PFSK-1 (cell line): ENCODE data around the gene FARP2.

Source experiments
- FOXP2 ChIP-seq: optimal IDR thresholded peaks from 2 replicates; pipeline ENCODE3; 2011; ENCODE audit warnings: borderline replicate concordance, control low read depth, inconsistent platforms; ENCODE audit not compliant: insufficient read depth; ENCODE audit errors: extremely low read length, extremely low read depth
- POLR2AphosphoS5 ChIP-seq: IDR thresholded peaks from 2 replicates; pipeline ENCODE4 v1.6.1; 2012; ENCODE audit warnings: low read depth, mild to moderate bottlenecking, control low read depth, low read length, moderate library complexity
- SIN3A ChIP-seq: IDR thresholded peaks from 2 replicates; pipeline ENCODE4 v1.6.1; 2012; ENCODE audit warnings: mild to moderate bottlenecking, low read length, moderate library complexity, borderline replicate concordance; ENCODE audit not compliant: insufficient read depth
- TAF1 ChIP-seq: IDR thresholded peaks from 2 replicates; pipeline ENCODE4 v1.6.1; 2012; ENCODE audit warnings: low read length, control low read depth, borderline replicate concordance; ENCODE audit not compliant: insufficient read depth
- TF ChIP-seq, protein P1 (sequence below), 2 experiments: IDR thresholded peaks; 2 replicates each; pipeline versions ENCODE4 v1.6.1 to v1.8.0; 2011 to 2012; ENCODE audit warnings: low read depth in 2 of 2, low read length in 2 of 2, control low read depth in 1 of 2, inconsistent platforms in 1 of 2, mild to moderate bottlenecking in 1 of 2, moderate library complexity in 1 of 2; ENCODE audit not compliant: insufficient read depth in 1 of 2

FARP2 gene

DNA sequence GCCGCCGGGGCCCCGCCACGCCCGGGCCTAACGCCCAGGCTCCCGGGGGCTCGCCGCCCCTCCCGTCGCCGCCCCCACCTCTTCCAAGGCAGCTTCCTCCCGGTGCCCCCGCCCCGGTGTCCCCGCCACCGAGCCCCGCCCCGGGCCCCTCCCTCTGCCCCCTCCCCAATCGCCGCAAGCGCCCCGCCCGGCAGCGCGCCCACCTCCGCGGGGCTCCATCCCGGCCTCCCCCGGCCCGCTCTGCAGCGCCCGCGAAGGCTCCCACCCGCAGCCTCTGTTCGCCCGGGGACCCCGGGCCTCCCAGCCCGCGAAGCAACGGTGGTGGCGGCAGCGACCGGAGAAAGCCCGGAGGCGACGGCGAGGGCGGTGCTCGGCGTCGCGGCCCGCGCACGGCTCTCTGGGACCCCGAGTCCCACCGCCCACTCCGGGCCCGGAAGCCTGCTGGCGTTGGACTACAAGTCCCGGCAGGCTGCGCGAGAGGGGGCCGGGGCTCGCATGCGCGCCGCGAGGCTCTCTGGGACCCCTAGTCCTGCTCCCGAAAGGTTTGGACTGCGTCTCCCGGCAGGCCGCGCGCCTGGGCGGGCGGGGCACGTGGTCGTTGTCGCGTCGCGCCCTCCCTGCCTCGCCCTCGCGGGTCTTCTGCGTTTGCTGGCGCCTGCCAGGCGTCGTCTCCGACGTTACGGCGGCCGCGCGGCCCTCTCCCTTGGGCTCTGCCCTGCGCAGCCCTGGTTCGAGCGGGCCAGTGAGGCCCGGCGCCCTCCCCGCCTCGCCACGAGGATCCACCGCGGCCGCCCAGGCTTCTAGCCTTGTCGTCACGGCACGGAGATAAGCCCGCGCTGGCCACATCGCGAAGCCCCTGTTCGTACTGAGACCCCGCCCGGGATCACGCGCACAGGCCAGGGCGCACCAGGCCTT is 152.4 kb downstream of the FARP2 start, which contains the start of gene STK25:
TSS of gene STK25 (minus strand) at position 345 of the 915 bp plus-strand sequence. CDS start 549 bp downstream, outside the sequence.
- TF ChIP-seq POLR2AphosphoS5 (peak; percentile 50), FOXP2 (no peak)

DNA sequence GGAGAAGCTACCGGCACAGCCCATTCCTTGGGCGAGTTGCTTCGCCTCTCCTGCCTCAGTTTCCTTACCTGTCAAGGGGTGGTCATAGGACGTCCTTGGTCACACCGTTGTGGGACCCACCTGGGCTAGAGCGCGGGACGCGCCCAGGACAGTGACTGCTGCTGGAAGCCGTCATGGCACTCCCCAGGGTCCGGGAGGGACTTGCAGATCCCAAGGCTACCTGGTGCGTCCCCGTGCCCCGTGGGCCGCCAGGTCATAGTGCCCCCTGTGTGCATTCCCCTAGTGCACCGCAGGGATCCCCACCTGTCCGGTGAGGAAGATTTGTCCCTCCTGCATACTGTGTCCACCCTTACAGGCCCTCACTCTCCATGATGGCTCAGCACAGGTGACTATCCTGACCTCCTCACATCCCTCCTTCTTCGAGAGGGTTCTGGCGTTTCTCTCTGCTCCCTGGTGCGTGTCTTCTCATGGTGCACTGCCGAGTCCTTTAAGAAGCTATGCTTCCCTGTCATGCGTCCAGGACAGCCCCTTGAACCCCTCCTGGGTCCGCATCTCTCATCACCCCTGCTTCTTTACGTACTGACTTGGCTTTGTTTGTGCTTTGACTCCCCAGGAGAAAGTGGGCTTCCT is 153.2 kb downstream of the FARP2 start:
- TF ChIP-seq FOXP2 (no peak), TAF1 (no peak), POLR2AphosphoS5 (no peak), SIN3A (no peak)
- TF ChIP-seq, protein P1, sequence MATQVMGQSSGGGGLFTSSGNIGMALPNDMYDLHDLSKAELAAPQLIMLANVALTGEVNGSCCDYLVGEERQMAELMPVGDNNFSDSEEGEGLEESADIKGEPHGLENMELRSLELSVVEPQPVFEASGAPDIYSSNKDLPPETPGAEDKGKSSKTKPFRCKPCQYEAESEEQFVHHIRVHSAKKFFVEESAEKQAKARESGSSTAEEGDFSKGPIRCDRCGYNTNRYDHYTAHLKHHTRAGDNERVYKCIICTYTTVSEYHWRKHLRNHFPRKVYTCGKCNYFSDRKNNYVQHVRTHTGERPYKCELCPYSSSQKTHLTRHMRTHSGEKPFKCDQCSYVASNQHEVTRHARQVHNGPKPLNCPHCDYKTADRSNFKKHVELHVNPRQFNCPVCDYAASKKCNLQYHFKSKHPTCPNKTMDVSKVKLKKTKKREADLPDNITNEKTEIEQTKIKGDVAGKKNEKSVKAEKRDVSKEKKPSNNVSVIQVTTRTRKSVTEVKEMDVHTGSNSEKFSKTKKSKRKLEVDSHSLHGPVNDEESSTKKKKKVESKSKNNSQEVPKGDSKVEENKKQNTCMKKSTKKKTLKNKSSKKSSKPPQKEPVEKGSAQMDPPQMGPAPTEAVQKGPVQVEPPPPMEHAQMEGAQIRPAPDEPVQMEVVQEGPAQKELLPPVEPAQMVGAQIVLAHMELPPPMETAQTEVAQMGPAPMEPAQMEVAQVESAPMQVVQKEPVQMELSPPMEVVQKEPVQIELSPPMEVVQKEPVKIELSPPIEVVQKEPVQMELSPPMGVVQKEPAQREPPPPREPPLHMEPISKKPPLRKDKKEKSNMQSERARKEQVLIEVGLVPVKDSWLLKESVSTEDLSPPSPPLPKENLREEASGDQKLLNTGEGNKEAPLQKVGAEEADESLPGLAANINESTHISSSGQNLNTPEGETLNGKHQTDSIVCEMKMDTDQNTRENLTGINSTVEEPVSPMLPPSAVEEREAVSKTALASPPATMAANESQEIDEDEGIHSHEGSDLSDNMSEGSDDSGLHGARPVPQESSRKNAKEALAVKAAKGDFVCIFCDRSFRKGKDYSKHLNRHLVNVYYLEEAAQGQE (IDR thresholded peaks at IDR 0.05; ENCODE audit: insufficient read depth in 1 of 2, low read depth in 2 of 2, low read length in 2 of 2), result no peak

DNA sequence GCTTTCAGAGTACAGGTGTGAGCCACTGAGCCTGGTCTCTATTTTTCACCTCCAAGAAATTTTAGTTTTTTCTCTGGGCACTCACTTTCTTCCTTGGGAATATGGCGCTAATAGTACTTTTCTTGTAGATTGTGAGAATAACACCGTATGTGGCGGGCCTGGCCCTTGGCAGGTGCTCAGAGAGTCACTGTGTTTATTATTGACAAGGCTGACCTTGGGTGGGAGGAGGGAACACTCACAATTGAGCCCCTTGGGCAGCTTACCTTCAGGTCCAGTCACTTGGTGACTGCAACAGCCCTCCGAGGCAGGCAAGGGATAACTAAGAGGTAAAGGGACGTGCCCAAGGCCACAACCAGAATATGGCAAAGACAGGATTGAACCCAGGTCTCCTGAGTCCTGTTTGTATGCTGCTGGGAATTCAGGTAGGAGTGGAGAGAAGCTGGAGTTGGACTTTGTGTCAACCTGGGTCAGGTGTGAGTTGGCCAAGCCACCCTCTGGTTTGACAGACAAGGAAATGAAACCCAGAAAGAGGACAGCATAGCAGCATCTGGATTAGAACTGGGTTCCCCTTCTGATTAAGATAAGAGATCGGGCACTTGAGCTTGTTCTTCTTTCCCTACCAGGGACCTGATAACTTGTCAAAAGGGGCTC is 155.1 kb downstream of the FARP2 start:
- TF ChIP-seq SIN3A (no peak), TAF1 (no peak), FOXP2 (no peak), POLR2AphosphoS5 (no peak)
- TF ChIP-seq, protein P1 (IDR thresholded peaks at IDR 0.05; ENCODE audit: insufficient read depth in 1 of 2, low read depth in 2 of 2, low read length in 2 of 2), result no peak

DNA sequence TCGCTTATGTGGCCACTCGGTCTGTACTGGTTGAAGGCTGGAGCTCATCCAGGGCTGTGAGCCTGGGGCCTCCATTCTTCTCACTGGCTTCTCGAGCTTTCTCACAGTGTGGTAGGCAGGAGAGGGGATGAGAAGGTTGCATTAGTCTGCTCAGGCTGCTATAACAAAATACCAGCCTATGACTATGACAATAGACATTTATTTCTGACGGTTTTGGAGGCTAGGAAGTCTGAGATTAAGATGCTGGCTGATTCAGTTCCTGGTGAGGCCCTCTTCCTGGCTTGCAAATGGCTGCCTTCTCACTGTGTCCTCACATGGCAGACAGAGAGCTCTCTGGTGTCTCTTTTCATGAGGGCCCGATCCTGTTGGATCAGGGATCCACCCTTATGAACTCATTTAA is 158.5 kb downstream of the FARP2 start:
- TF ChIP-seq TAF1 (no peak), SIN3A (no peak), FOXP2 (no peak), POLR2AphosphoS5 (no peak)
- TF ChIP-seq, protein P1 (IDR thresholded peaks at IDR 0.05; ENCODE audit: insufficient read depth in 1 of 2, low read depth in 2 of 2, low read length in 2 of 2), result no peak

DNA sequence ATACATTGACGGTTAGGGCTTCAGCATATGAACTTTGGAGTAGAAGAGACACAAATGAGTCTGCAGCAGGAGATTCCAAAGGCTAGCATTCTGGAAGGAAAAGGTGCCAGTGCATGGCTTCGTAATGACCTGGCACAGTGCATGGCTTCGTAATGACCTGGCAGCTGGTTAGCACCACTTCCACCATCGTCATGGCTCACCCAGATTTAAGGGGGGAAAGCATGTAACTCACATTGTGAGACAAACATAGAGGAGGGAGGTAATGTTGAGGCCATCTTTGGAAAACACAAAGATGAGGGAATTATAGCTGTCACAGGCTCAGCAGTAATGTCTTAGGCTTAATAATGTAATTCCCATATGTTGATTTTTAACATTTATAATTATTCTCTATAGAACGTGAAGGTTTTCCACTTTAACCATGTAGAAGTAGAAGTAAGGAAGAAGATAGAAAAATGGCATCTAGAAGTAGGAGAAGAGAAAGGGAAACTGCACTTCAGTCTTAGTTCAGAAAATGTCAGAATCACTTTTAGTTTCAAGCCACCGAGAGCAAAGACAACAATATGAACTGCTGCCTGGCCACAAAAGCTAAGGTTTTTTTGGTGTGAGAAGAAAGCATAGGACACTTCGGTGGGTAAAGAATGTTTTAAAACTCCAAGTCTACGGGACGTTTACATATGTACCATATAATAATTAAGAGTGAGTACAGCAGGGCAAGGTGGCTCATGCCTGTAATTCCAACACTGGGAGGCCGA is 159.1 kb downstream of the FARP2 start:
- TF ChIP-seq TAF1, result no peak
- TF ChIP-seq, protein P1 (IDR thresholded peaks at IDR 0.05; ENCODE audit: insufficient read depth in 1 of 2, low read depth in 2 of 2, low read length in 2 of 2), result no peak
- TF ChIP-seq FOXP2, result no peak
- no peak for TF ChIP-seq SIN3A
- TF ChIP-seq POLR2AphosphoS5, result no peak
